C4-2B (cell line): ENCODE measurements around the gene SKI.

Experiments
- ZFX ChIP-seq: fragments of 450-650 bp; IDR thresholded peaks from 2 replicates; pipeline ENCODE4 v1.6.1; 2017
- TF ChIP-seq, protein P1 (sequence below): fragments of 450-650 bp; conservative IDR thresholded peaks from 2 replicates; pipeline ENCODE4 v1.5.1; 2017; ENCODE audit warnings: mild to moderate bottlenecking

DNA sequence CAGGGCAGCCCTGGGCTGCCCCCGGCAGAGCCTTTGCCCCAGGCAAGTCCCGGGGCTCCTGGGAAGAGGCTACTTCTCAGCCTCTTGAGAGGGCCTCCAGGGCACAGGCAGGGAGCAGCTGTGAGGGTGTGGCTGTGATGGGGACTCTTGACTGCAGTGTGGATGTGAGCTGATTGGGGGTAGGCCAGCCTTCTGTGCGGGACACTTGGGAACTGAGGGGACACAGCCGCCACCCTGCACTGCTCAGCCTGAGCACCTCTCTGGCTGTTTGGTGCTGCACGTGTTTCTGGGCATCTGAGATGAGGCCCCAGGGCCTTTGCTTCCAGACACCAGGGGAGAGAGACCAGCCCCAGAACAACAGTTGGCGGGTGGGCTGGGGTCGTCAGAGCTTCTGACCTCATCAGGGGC lies 62.1 kb downstream of the SKI start:
- TF ChIP-seq, protein P1, sequence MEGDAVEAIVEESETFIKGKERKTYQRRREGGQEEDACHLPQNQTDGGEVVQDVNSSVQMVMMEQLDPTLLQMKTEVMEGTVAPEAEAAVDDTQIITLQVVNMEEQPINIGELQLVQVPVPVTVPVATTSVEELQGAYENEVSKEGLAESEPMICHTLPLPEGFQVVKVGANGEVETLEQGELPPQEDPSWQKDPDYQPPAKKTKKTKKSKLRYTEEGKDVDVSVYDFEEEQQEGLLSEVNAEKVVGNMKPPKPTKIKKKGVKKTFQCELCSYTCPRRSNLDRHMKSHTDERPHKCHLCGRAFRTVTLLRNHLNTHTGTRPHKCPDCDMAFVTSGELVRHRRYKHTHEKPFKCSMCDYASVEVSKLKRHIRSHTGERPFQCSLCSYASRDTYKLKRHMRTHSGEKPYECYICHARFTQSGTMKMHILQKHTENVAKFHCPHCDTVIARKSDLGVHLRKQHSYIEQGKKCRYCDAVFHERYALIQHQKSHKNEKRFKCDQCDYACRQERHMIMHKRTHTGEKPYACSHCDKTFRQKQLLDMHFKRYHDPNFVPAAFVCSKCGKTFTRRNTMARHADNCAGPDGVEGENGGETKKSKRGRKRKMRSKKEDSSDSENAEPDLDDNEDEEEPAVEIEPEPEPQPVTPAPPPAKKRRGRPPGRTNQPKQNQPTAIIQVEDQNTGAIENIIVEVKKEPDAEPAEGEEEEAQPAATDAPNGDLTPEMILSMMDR, result no peak
- TF ChIP-seq ZFX, result no peak
